GM12878 (cell line): ENCODE measurements around the gene SRSF5.

Experiments used
- EZH2 ChIP-seq: IDR thresholded peaks from 2 replicates; pipeline ENCODE4 v1.6.1; 2012; ENCODE audit warnings: low read depth, mild to moderate bottlenecking, control low read depth, inconsistent platforms, low read length, borderline replicate concordance; ENCODE audit not compliant: control insufficient read depth
- HDAC6 ChIP-seq: fragments of 200-600 bp; sonication (generic); IDR thresholded peaks from one replicate; pipeline ENCODE4 v1.8.0; 2017; ENCODE audit warnings: antibody characterized with exemption; ENCODE audit not compliant: unreplicated experiment
- JUND ChIP-seq: IDR thresholded peaks from 2 replicates; pipeline ENCODE4 v1.6.1; 2012; ENCODE audit warnings: low read depth, mild to moderate bottlenecking, low read length, improper control_type of control experiment, moderate library complexity
- KLF5 ChIP-seq: fragments of 450-650 bp; IDR thresholded peaks from 2 replicates; pipeline ENCODE4 v1.6.1; 2014; ENCODE audit warnings: mild to moderate bottlenecking; ENCODE audit not compliant: partially characterized antibody
- POLR2A ChIP-seq: IDR thresholded peaks from 2 replicates; pipeline ENCODE4 v1.6.1; 2011; ENCODE audit warnings: low read depth, mild to moderate bottlenecking, low read length
- RFX5 ChIP-seq: IDR thresholded peaks from 2 replicates; pipeline ENCODE4 v1.6.1; 2011; ENCODE audit warnings: low read depth, low read length, improper control_type of control experiment
- YY1 ChIP-seq: IDR thresholded peaks from 2 replicates; pipeline ENCODE4 v1.6.1; 2011; ENCODE audit warnings: low read depth, mild to moderate bottlenecking, low read length
- ZNF274 ChIP-seq: IDR thresholded peaks from one replicate; pipeline ENCODE4 v1.8.0; 2011; ENCODE audit not compliant: insufficient read length, insufficient read depth
- TF ChIP-seq, protein P1 (sequence below), 3 experiments: IDR thresholded peaks in 2 of 3; conservative IDR thresholded peaks in 1 of 3; 2 replicates each; pipeline ENCODE4 v1.5.1; 2011; ENCODE audit warnings: low read depth in 3 of 3, low read length in 3 of 3, mild to moderate bottlenecking in 3 of 3, control low read depth in 2 of 3, moderate library complexity in 2 of 3, inconsistent platforms in 1 of 3, mixed read lengths in 1 of 3; ENCODE audit not compliant: control insufficient read depth in 2 of 3, insufficient read depth in 1 of 3; ENCODE audit errors: extremely low read depth in 1 of 3
- TF ChIP-seq, protein P2 (sequence below): IDR thresholded peaks from 2 replicates; pipeline ENCODE4 v1.6.1; 2012; ENCODE audit warnings: low read length, inconsistent platforms

DNA sequence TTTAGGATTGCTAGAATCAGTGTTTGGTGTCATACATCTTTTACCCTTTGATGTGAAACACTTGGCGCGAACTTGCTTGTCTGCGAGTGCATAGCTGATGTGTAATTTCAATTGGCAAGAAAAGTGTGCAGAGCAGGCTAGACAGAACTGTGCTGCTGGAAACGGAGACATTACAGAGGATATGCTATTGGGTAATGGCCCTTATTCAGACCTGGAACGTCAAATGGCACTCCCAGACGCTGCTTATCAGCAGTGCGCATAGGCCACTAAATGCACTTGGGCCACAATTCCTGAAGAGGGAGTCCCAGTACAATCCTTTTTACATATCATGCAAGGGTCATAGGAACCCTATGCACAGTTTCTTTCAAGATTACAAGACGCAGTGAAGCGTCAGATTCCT is 45.8 kb downstream of the SRSF5 start:
- TF ChIP-seq YY1 (no peak), RFX5 (no peak), JUND (no peak), ZNF274 (no peak), HDAC6 (no peak), POLR2A (no peak), KLF5 (no peak), EZH2 (no peak)
- TF ChIP-seq, protein P1, sequence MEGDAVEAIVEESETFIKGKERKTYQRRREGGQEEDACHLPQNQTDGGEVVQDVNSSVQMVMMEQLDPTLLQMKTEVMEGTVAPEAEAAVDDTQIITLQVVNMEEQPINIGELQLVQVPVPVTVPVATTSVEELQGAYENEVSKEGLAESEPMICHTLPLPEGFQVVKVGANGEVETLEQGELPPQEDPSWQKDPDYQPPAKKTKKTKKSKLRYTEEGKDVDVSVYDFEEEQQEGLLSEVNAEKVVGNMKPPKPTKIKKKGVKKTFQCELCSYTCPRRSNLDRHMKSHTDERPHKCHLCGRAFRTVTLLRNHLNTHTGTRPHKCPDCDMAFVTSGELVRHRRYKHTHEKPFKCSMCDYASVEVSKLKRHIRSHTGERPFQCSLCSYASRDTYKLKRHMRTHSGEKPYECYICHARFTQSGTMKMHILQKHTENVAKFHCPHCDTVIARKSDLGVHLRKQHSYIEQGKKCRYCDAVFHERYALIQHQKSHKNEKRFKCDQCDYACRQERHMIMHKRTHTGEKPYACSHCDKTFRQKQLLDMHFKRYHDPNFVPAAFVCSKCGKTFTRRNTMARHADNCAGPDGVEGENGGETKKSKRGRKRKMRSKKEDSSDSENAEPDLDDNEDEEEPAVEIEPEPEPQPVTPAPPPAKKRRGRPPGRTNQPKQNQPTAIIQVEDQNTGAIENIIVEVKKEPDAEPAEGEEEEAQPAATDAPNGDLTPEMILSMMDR (IDR thresholded peaks at IDR 0.05 in 2 of 3, conservative IDR thresholded peaks at IDR 0.05 in 1 of 3; ENCODE audit: control insufficient read depth in 2 of 3, extremely low read depth in 1 of 3, insufficient read depth in 1 of 3, low read depth in 3 of 3, low read length in 3 of 3): no peak
- TF ChIP-seq, protein P2, sequence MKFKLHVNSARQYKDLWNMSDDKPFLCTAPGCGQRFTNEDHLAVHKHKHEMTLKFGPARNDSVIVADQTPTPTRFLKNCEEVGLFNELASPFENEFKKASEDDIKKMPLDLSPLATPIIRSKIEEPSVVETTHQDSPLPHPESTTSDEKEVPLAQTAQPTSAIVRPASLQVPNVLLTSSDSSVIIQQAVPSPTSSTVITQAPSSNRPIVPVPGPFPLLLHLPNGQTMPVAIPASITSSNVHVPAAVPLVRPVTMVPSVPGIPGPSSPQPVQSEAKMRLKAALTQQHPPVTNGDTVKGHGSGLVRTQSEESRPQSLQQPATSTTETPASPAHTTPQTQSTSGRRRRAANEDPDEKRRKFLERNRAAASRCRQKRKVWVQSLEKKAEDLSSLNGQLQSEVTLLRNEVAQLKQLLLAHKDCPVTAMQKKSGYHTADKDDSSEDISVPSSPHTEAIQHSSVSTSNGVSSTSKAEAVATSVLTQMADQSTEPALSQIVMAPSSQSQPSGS: no peak
